Stimulated activated CD4-positive, alpha-beta T cell treated with anti-CD3 and anti-CD28 coated beads, Interleukin-1b, Interleukin-23, amount 100 ng/mL, for 48 hours (primary cell): ENCODE data around the gene AHCYL1.
"Not testable (repeated sequence)": the region's sequence is repeated elsewhere in the genome, so short reads cannot be mapped to it uniquely, and the experiment has no call there.

Experiments used
- DNase-seq: peaks from one replicate; pipeline ENCODE4 v3.0.0-alpha.2; 2020

The AHCYL1 gene

GRCh38 chr1:109984456-109985246, at the start of gene AHCYL1:
AHCYL1 (plus strand) TSS chr1:109984765; CDS start chr1:109985053, 288 bp downstream.
- peak; percentile 99 for DNase-seq

GRCh38 chr1:109935451-109935900, 49.1 kb upstream of the AHCYL1 start:
- DNase-seq, result no peak

DNA sequence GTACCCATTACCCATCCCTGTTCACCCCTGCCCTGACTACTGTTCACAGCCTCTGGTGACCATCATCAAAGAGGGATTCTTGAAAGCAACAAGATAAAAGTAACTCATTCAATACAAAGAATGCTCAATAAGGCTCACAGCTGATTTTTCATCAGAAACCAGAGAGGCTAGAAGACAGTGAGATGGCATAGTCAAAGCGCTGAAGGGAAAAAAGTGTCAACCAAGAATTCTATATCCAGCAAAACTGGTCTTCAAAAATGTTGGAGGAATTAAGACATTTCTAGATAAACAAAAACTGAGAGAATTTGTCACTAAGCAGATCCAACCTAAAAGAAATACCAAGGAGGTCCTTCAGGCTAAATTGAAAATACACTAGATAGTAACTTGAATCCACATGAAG, 46.8 kb upstream of the AHCYL1 start:
- no peak for DNase-seq

GRCh38 chr1:109938556-109938955, 46.0 kb upstream of the AHCYL1 start:
- no peak for DNase-seq

DNA sequence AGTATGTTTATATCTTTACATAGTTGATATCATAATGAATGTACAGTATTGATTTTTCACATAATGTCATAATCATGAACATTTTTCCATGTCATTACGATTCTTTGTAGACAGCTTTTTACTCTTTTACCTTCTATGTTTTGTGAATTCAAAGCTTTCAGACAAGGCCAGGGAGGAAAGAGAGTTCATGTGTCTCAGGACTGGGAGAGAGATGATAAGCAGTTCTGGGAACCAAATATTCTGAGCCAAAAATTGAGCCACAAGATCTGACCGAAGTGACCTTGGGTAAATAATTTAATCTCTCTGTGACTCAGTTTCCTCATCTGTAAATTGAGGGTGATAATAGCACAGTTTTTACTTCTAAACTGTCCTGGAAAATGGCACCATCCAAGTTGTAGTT, 42.1 kb upstream of the AHCYL1 start:
- DNase-seq, result no peak

- DNase-seq, result no peak
Measured at GRCh38 chr1:109944541-109944940, 40.0 kb upstream of the AHCYL1 start.

GRCh38 chr1:109946511-109946910, 38.1 kb upstream of the AHCYL1 start:
- no peak for DNase-seq

- DNase-seq, result no peak
Measured at GRCh38 chr1:109947582-109948284, 36.8 kb upstream of the AHCYL1 start.

- DNase-seq, result no peak
Measured at GRCh38 chr1:109948285-109948630, 36.3 kb upstream of the AHCYL1 start.

GRCh38 chr1:109950038-109950437, 34.5 kb upstream of the AHCYL1 start:
- DNase-seq, result no peak

DNA sequence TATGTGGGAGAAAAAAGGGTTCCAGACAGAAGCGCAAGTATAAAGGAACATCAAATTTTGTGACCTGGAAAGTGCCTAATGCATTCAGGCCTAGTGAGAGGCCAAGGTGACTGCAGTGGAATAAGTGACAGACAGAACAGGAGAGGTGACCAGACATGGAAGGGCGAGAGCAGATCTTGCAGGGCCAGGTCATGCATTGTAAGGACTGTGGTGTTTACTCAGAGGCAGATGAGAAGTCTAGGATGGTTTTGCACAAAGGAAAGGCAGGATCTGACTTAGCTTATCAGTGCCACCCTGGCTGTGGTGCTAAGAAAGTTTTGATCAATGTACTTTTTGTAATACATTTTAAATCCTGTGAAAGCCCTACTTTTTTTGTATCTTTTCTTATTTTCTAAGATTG, 34.1 kb upstream of the AHCYL1 start:
- DNase-seq, result no peak

DNA sequence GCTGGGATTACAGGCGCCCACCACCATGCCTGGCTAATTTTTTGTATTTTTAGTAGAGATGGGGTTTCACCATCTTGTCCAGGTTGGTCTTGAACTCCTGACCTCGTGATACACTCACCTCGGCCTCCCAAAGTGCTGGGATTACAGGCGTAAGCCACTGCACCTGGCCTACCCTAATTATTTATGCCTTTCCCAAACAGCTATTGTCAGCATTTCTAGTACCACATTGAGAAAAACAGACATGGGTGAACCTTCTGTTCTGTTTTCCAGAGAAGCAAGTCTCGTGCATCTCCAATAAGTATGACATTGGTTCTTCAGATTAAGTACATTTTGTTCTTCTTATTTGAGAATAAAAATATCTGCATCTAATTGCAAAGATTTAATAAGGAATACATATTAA, 33.1 kb upstream of the AHCYL1 start:
- not testable (repeated sequence) for DNase-seq

GRCh38 chr1:109954041-109954512, 30.5 kb upstream of the AHCYL1 start:
- no peak for DNase-seq

- DNase-seq, result no peak
Measured at GRCh38 chr1:109959632-109959973, 25.0 kb upstream of the AHCYL1 start.

GRCh38 chr1:109959974-109960744, 24.4 kb upstream of the AHCYL1 start:
- no peak for DNase-seq

DNA sequence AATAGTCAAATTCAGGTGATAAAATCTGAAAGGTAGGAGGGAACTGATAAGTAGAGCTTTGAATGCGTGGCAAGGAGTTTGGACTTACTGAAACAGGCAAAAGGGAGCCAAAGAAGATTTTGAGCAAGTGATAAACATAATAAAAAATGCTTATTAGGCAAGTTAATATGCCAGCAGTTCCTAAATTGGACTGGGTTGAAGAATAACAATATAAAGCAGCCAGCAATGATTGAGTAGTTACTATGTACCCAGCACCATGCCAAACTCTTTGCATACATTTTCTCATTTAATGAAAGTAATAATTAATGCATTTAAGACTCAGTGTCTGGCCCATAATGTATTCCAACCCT, 23.8 kb upstream of the AHCYL1 start:
- no peak for DNase-seq

DNA sequence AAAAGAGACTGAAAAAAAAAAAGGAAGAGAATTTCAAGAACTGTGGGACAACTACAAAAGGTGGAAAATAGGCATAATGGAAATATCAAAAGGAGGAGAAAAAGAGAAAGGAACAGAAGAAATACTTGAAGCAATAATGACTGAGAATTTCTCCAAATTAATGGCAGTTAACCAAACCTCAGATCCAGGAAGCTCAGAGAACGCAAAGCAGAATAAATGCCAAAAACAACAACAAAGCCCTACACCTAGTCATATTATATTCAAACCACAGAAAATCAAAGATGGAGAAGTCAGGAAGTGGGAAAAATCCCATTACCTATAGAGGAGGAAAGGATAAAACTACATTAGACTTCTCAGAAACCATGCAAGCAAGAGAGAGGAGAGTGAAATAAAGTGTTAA, 20.7 kb upstream of the AHCYL1 start:
- DNase-seq, result no peak

DNA sequence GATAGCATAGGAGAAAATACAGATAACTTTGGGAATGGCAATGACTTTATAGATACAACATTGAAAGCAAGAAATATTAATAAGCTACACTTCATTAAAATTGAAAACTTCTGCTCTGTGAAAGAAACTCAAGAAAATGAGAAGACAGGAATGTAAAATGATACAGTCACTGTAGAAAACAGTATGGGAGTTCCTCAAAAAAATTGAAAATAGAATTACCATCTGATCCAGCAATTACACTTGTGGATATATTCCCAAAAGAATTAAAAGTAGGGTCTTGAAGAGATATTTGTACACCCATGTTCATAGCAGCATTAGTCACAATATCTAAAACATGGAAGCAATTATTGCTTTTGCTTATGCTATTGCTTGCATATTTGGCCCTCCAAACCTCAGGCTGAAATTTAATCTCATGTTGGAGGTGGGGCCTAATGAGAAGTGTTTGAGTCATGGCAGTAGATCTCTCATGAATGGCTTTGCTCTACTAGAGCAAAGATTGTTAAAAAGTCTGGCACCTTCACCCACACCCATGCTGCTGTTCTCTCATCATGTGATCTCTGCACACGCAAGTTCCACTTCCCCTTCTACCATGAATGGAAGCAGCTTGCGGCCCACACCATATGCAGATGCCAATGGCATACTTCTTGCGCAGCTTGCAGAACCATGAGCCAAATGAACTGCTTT, 15.3 kb upstream of the AHCYL1 start:
- no peak for DNase-seq

- DNase-seq, result no peak
Measured at GRCh38 chr1:109969907-109970306, 14.7 kb upstream of the AHCYL1 start.

DNA sequence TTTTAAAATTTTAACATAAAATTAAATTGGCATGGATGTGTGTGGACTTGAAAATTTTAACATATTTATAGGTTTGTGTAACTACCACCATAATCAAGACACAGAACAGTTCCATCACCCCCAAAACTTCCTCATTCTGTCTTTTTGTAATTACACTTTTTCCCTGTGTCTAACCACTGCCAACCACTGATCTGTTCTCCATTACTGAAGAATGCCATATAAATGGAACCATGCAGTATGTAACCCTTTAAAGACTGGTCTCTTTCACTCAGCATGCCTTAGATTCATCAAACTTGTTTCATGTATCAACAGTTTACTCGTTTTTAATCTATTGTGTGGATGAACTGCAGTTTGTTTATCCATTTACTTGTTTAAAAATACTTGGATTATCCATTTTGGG, 13.0 kb upstream of the AHCYL1 start:
- DNase-seq, result no peak

- DNase-seq, result no peak
Measured at GRCh38 chr1:109974191-109974590, 10.4 kb upstream of the AHCYL1 start.

DNA sequence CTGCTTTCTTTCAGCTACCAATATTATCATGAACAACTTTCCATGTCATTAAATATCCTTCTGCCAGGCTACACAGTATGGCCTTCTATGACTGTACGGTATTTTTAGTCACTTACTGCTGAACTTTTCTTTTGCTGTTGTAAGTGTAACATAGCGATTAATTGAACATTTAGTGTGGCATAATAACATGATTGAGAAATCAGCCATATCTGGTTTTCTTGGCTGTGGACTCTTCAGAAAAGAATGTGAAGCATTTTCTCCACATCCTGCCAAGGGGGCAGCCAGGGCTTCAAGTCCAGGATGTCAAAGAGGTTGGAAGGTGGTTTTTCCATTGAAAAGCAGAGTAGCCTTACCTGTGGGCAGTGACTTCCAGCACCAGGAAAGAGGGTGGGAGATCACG, 8.8 kb upstream of the AHCYL1 start:
- DNase-seq, result no peak

DNA sequence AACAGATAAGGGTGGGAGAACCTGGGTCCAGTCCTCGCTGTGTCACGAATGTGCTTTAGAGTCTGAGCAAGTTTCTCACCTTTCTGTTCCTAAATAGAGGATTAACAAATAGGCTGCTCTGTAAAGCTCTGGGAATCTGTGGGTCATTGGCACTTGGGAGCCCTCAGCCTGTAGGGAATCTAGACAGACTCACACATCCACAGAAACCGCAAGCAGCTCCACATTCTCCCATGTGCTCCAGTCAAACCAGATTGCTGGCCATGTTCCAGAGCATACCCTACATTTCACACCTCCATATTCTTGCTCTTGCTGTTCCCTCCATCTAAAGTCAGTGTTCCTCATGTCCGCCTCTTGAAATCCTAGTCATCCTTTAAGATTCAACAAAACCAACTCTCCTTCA, 7.8 kb upstream of the AHCYL1 start:
- DNase-seq, result no peak
